ENCODE data around the gene OR5B17. TPM values are rescaled to one million over a fixed set of nuclear protein-coding genes. Genes with fewer than 3 reads are reported as not detected.

Gene OR5B17
- total RNA-seq, 2 donors from 2014 or later = not detected

DNA sequence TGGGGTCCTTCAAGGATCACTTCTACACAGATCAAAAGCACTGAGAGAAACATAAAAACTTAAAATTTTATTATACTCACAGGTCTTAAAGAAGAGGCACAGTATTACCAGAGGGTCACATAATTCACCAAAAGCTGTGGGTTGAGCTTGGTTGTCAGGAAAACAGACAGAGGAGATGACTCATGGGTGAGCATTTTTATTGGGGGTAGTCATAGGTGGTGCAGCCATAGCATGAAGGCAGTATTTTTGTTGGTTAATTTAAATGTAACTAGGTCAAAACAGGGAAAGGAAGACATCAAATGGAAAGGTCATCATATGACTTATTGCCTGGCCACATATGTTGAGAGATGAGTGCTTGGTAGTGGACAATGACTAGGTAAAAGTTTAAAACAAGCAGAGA is 24.2 kb downstream of the OR5B17 start:
- Mint-ChIP-seq H3K9me3 (peaks cover 2% of the 10 kb centered on the region), H3K4me3 (no peak overlapping the region), H3K36me3 (ENCODE audit: low read depth) (no peaks in the 10 kb centered on the region), H3K27me3 (ENCODE audit: insufficient read depth) (no peaks in the 10 kb centered on the region), H3K4me1 (peaks cover 5% of the 10 kb centered on the region), H3K27ac (no peak overlapping the region)
- peaks cover 20% of the 10 kb centered on the region for H3K9me3 ChIP-seq (ENCODE audit: control insufficient read depth, low read length)
- DNase-seq = no peak
- TF ChIP-seq CTCF (conservative IDR thresholded peaks at IDR 0.05) = no peak
- H3K27me3 ChIP-seq (ENCODE audit: control insufficient read depth, insufficient read depth, low read length, poor library complexity, severe bottlenecking) = no peaks in the 10 kb centered on the region
- H3K4me1 ChIP-seq (ENCODE audit: control insufficient read depth, insufficient read depth, low read length) = no peaks in the 10 kb centered on the region
- no peak overlapping the region for H3K9ac ChIP-seq (ENCODE audit: extremely low read depth, low read length, poor library complexity, severe bottlenecking)
- no peak overlapping the region for H3K27ac ChIP-seq (ENCODE audit: low read depth, low read length)
- no peaks in the 10 kb centered on the region for H3K36me3 ChIP-seq (ENCODE audit: control insufficient read depth, insufficient read depth, low read length)
- no peak overlapping the region for H3K4me3 ChIP-seq (ENCODE audit: low read length)

GRCh38 chr11:58330861-58331260 is 28.0 kb downstream of the OR5B17 start:
- no peak overlapping the region for H3K4me3 Mint-ChIP-seq
- no peaks in the 10 kb centered on the region for H3K36me3 Mint-ChIP-seq (ENCODE audit: low read depth)
- peaks cover 50% of the 10 kb centered on the region for H3K9me3 ChIP-seq (ENCODE audit: control insufficient read depth, low read length)
- H3K27ac ChIP-seq (ENCODE audit: low read depth, low read length) = no peak overlapping the region
- H3K4me1 ChIP-seq (ENCODE audit: control insufficient read depth, insufficient read depth, low read length) = no peaks in the 10 kb centered on the region
- DNase-seq = no peak
- no peaks in the 10 kb centered on the region for H3K36me3 ChIP-seq (ENCODE audit: control insufficient read depth, insufficient read depth, low read length)
- H3K27me3 ChIP-seq (ENCODE audit: control insufficient read depth, insufficient read depth, low read length, poor library complexity, severe bottlenecking) = no peaks in the 10 kb centered on the region
- 60 to 82% methylated on average over 1 of the region's 2 CpGs for WGBS, 2 experiments (ENCODE audit: insufficient coverage in 1 of 2, insufficient read length in 1 of 2)
- peaks cover 29% of the 10 kb centered on the region for H3K9me3 Mint-ChIP-seq
- H3K27ac Mint-ChIP-seq = no peak overlapping the region
- H3K4me1 Mint-ChIP-seq = no peaks in the 10 kb centered on the region
- no peaks in the 10 kb centered on the region for H3K27me3 Mint-ChIP-seq (ENCODE audit: insufficient read depth)
- no peak overlapping the region for H3K9ac ChIP-seq (ENCODE audit: extremely low read depth, low read length, poor library complexity, severe bottlenecking)
- TF ChIP-seq CTCF (conservative IDR thresholded peaks at IDR 0.05) = no peak
- no peak overlapping the region for H3K4me3 ChIP-seq (ENCODE audit: low read length)

DNA sequence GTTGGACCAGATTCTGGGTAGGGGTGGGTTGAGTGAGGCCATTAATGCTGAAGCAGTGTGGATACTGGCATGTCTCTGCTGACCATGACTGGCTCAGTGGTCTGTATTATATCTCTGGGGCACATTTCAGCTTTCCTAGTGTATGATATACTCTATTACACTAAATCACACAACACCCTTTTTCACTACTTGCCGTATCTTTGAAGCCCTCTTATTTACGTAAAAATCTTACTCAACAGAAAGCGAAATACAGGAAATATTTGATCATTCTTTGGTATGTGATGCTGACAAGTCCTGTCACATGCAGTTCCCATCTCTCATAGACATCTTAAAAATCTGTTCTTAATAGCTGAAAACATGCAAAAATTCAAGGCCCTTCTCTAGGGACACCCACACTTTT is 40.3 kb downstream of the OR5B17 start:
- WGBS, 2 experiments (ENCODE audit: insufficient coverage in 1 of 2, insufficient read length in 1 of 2) = 54% methylated on average over 3 of the region's 3 CpGs; no CpG with 5 or more reads in 1 of the 2 experiments
- H3K4me3 ChIP-seq (ENCODE audit: low read length) = no peak overlapping the region
- DNase-seq = no peak

More for the DNA sequence above, 40.3 kb downstream of the OR5B17 start:
- TF ChIP-seq CTCF (conservative IDR thresholded peaks at IDR 0.05) = no peak
- Histone ChIP-seq H3K27me3 (ENCODE audit: control insufficient read depth, insufficient read depth, low read length, poor library complexity, severe bottlenecking) (no peaks in the 10 kb centered on the region), H3K27ac (ENCODE audit: low read depth, low read length) (no peak overlapping the region), H3K9me3 (ENCODE audit: control insufficient read depth, low read length) (peaks cover 4% of the 10 kb centered on the region), H3K4me1 (ENCODE audit: control insufficient read depth, insufficient read depth, low read length) (no peaks in the 10 kb centered on the region), H3K36me3 (ENCODE audit: control insufficient read depth, insufficient read depth, low read length) (no peaks in the 10 kb centered on the region), H3K9ac (ENCODE audit: extremely low read depth, low read length, poor library complexity, severe bottlenecking) (no peak overlapping the region)
- Mint-ChIP-seq H3K36me3 (ENCODE audit: low read depth) (no peaks in the 10 kb centered on the region), H3K4me1 (no peaks in the 10 kb centered on the region), H3K4me3 (no peak overlapping the region), H3K27me3 (ENCODE audit: insufficient read depth) (no peaks in the 10 kb centered on the region), H3K9me3 (peaks cover under 1% of the 10 kb centered on the region), H3K27ac (no peak overlapping the region)
